Measurements from ENCODE around the gene MIPOL1.
"Not testable (repeated sequence)": the region's sequence is repeated elsewhere in the genome, so short reads cannot be mapped to it uniquely, and the experiment has no call there.

The MIPOL1 gene

GRCh38 chr14:37411079-37411735 is 213.5 kb downstream of the MIPOL1 start:
- no peak for DNase-seq

- no peak for DNase-seq
Measured at GRCh38 chr14:37413050-37413449, 215.3 kb downstream of the MIPOL1 start.

- DNase-seq: no peak
Measured at GRCh38 chr14:37413504-37414003, 215.8 kb downstream of the MIPOL1 start.

GRCh38 chr14:37416264-37416663 is 218.5 kb downstream of the MIPOL1 start:
- DNase-seq: no peak

GRCh38 chr14:37417151-37417550 is 219.4 kb downstream of the MIPOL1 start:
- DNase-seq: no peak

- DNase-seq: no peak
Measured at GRCh38 chr14:37417833-37418232, 220.1 kb downstream of the MIPOL1 start.

GRCh38 chr14:37420622-37421021 is 222.9 kb downstream of the MIPOL1 start:
- no peak for DNase-seq

GRCh38 chr14:37422319-37422718 is 224.6 kb downstream of the MIPOL1 start:
- no peak for DNase-seq

GRCh38 chr14:37422748-37423147 is 225.0 kb downstream of the MIPOL1 start:
- no peak for DNase-seq

- DNase-seq: no peak
Measured at GRCh38 chr14:37428954-37429353, 231.2 kb downstream of the MIPOL1 start.

- no peak for DNase-seq
Measured at GRCh38 chr14:37429618-37430017, 231.9 kb downstream of the MIPOL1 start.

GRCh38 chr14:37434867-37435266 is 237.1 kb downstream of the MIPOL1 start:
- DNase-seq: no peak

GRCh38 chr14:37436519-37436918 is 238.8 kb downstream of the MIPOL1 start:
- DNase-seq: no peak

GRCh38 chr14:37437490-37437889 is 239.8 kb downstream of the MIPOL1 start:
- DNase-seq: no peak

GRCh38 chr14:37438444-37438843 is 240.7 kb downstream of the MIPOL1 start:
- no peak for DNase-seq

- no peak for DNase-seq
Measured at GRCh38 chr14:37443461-37443860, 245.7 kb downstream of the MIPOL1 start.

GRCh38 chr14:37447883-37448391 is 250.2 kb downstream of the MIPOL1 start:
- DNase-seq: no peak

- no peak for DNase-seq
Measured at GRCh38 chr14:37452323-37452722, 254.6 kb downstream of the MIPOL1 start.

- DNase-seq: no peak
Measured at GRCh38 chr14:37453985-37454384, 256.2 kb downstream of the MIPOL1 start.

- DNase-seq: no peak
Measured at GRCh38 chr14:37457334-37457733, 259.6 kb downstream of the MIPOL1 start.

GRCh38 chr14:37462426-37462825 is 264.7 kb downstream of the MIPOL1 start:
- not testable (repeated sequence) for DNase-seq

GRCh38 chr14:37464192-37464858 is 266.6 kb downstream of the MIPOL1 start:
- DNase-seq: no peak

GRCh38 chr14:37466003-37466622 is 268.4 kb downstream of the MIPOL1 start:
- no peak for DNase-seq

GRCh38 chr14:37466623-37467088 is 268.9 kb downstream of the MIPOL1 start:
- DNase-seq: no peak

All from bone marrow (tissue), 2 donors.